ENCODE data around the gene OR4D9. TPM values are rescaled to one million over a fixed set of nuclear protein-coding genes. Genes with fewer than 3 reads are reported as not detected.

Gene OR4D9
- total and polyA plus RNA-seq, 8 donors: not detected

Other genes starting within 250 kb of the OR4D9 start
- not detected for gene OR5AN1, start 152.6 kb upstream of the OR4D9 start, total RNA-seq
- not detected for gene OR5AN1, start 152.6 kb upstream of the OR4D9 start, polyA plus RNA-seq
- gene OR5A2, start 85.1 kb upstream of the OR4D9 start, total RNA-seq: not detected
- gene OR5A2, start 85.1 kb upstream of the OR4D9 start, polyA plus RNA-seq: under 1 TPM in 1 of 2 donors, not detected in 1; under 0.01 TPM
- not detected for gene OR5A1, start 75.1 kb upstream of the OR4D9 start, total RNA-seq
- gene OR5A1, start 75.1 kb upstream of the OR4D9 start, polyA plus RNA-seq: not detected
- gene OR4D6, start 54.6 kb upstream of the OR4D9 start, total RNA-seq: not detected
- not detected for gene OR4D6, start 54.6 kb upstream of the OR4D9 start, polyA plus RNA-seq
- gene OR4D10, start 38.2 kb upstream of the OR4D9 start, total RNA-seq: not detected
- not detected for gene OR4D10, start 38.2 kb upstream of the OR4D9 start, polyA plus RNA-seq
- not detected for gene OR4D11, start 8.0 kb upstream of the OR4D9 start, total RNA-seq
- gene OR4D11, start 8.0 kb upstream of the OR4D9 start, polyA plus RNA-seq: not detected
- 10 to 100 TPM; 32.8 to 39.7 (median 35.8) TPM for gene OSBP, start 104.2 kb downstream of the OR4D9 start, total RNA-seq
- 10 to 100 TPM; 12.4 to 23.5 TPM for gene OSBP, start 104.2 kb downstream of the OR4D9 start, polyA plus RNA-seq
- gene PATL1, start 157.5 kb downstream of the OR4D9 start, total RNA-seq: 10 to 100 TPM in 2 of 6 donors, 1 to 10 TPM in 4; 6.5 to 12.9 (median 8.1) TPM
- 1 to 10 TPM; 4.5 to 6.8 TPM for gene PATL1, start 157.5 kb downstream of the OR4D9 start, polyA plus RNA-seq
- gene OR10V1, start 202.3 kb downstream of the OR4D9 start, total RNA-seq: not detected
- gene OR10V1, start 202.3 kb downstream of the OR4D9 start, polyA plus RNA-seq: not detected
- gene STX3, start 243.8 kb downstream of the OR4D9 start, total RNA-seq: 10 to 100 TPM; 12.1 to 21.5 (median 15.3) TPM
- 10 to 100 TPM; 12.9 to 20.5 TPM for gene STX3, start 243.8 kb downstream of the OR4D9 start, polyA plus RNA-seq